Heart left ventricle (tissue), 13 donors: ENCODE measurements around the gene GABRR1.

Experiments
- POLR2A ChIP-seq, 2 donors: fragments of 450-650 bp; IDR thresholded peaks; one replicate each; pipeline ENCODE4 v1.6.1; 2017; ENCODE audit warnings: antibody characterized with exemption in 2 of 2, mild to moderate bottlenecking in 2 of 2, moderate library complexity in 2 of 2
- TF ChIP-seq, protein P1 (sequence below), 12 donors: fragments of 200-600 bp; sonication (generic) in 4 of 12; IDR thresholded peaks; one replicate each; pipeline versions ENCODE4 v1.5.0 to v1.8.0; 2018 to 2022; ENCODE audit warnings: antibody characterized with exemption in 12 of 12, mild to moderate bottlenecking in 5 of 12
- donor health status: ischemic (EF 13 %, LVEDD 7.1; RV severe dilation, severe dysfunction).
- donor health status: DM: no; HTN: yes; CAD: no.
- donor health status: DM: no; HTN: no; CAD: no.
- donor health status: ischemic (EF 25% LVEDD 6.9; RV normal size, moderate dysfunction).
- donor health status: ischemic (EF 25% LVEDD 5.7; RV mildly dilated, moderate dysfunction).
- donor health status: ischemic (EF 35%, LVEDD 5.7; RV mildly dilated, moderate dysfunction).
- donor health status: nonischemic (EF 11% LVEDD 7.7; RV severe dilation, severe dysfunction).
- donor health status: DM: yes; HTN: yes; CAD: no.
- donor health status: PGD.
- donor health status: ischemic (EF 29% LVEDD 5.4; RV normal size, mild dysfunction).
- donor health status: nonischemic (EF 23%, LVEDD 6.1; RV moderate dilation, normal function).

DNA sequence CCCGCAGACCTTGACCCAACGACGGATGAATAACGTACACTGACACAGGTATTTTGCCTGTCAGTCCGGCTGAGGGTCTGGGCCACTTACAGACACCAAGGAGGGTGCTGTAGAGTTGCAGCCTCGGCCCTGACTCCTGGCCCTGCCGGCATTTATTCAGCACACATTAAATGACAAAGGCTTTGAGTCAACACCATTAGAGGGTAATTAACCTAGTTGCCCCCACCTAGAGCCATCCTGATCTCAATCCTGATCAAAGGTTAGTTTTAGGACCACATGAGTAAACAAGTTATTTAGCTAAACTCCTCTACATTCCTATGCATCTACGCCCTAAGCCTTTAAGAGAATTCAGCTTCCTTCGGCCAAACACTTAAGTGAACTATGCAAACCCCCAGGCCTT lies 83.2 kb downstream of the GABRR1 start:
- TF ChIP-seq, protein P1, sequence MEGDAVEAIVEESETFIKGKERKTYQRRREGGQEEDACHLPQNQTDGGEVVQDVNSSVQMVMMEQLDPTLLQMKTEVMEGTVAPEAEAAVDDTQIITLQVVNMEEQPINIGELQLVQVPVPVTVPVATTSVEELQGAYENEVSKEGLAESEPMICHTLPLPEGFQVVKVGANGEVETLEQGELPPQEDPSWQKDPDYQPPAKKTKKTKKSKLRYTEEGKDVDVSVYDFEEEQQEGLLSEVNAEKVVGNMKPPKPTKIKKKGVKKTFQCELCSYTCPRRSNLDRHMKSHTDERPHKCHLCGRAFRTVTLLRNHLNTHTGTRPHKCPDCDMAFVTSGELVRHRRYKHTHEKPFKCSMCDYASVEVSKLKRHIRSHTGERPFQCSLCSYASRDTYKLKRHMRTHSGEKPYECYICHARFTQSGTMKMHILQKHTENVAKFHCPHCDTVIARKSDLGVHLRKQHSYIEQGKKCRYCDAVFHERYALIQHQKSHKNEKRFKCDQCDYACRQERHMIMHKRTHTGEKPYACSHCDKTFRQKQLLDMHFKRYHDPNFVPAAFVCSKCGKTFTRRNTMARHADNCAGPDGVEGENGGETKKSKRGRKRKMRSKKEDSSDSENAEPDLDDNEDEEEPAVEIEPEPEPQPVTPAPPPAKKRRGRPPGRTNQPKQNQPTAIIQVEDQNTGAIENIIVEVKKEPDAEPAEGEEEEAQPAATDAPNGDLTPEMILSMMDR (IDR thresholded peaks at IDR 0.05) = no peak
- no peak for TF ChIP-seq POLR2A (IDR thresholded peaks at IDR 0.05)
